ENCODE results near the gene ZRANB2. TPM values are rescaled to one million over a fixed set of nuclear protein-coding genes. Genes with fewer than 3 reads are reported as not detected.

ZRANB2 gene
- total RNA-seq, 1 experiment from 2014 or later = 54.2 TPM

DNA sequence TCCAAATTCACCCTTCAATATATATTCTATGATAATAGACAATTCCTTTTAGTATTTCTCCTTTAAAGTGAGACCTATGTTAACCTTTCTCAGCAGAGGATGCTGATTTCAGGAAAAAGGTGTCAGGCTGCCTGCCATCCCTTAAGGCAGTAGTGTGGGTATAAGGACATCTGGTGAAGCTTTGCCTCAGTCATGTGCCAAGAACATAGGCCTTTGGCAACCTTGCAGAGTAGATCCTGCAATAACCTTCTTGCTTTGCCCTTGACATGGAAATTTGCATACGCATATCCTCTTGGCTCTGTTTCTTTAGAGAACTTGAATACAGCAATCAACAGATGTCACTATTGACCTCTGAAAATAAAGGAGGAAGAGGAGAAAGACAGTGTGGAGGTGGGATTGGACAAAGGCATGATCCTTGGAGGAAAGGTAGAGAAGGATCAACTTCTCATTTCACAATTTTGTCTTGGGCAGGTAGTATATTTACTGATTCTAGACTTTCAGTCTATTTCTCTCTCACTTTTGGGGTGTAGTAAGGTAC, 21.1 kb upstream of the ZRANB2 start:
- no TSS peak for BruUV-seq (replicated peaks)
- H3K4me1 ChIP-seq = no peaks in the 10 kb centered on the region
- TF ChIP-seq, protein P1, sequence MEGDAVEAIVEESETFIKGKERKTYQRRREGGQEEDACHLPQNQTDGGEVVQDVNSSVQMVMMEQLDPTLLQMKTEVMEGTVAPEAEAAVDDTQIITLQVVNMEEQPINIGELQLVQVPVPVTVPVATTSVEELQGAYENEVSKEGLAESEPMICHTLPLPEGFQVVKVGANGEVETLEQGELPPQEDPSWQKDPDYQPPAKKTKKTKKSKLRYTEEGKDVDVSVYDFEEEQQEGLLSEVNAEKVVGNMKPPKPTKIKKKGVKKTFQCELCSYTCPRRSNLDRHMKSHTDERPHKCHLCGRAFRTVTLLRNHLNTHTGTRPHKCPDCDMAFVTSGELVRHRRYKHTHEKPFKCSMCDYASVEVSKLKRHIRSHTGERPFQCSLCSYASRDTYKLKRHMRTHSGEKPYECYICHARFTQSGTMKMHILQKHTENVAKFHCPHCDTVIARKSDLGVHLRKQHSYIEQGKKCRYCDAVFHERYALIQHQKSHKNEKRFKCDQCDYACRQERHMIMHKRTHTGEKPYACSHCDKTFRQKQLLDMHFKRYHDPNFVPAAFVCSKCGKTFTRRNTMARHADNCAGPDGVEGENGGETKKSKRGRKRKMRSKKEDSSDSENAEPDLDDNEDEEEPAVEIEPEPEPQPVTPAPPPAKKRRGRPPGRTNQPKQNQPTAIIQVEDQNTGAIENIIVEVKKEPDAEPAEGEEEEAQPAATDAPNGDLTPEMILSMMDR (IDR thresholded peaks at IDR 0.05; ENCODE audit: insufficient read depth in 1 of 2, low read depth in 1 of 2, low read length in 1 of 2, severe bottlenecking in 1 of 2, unreplicated experiment in 1 of 2) = no peak
- intact Hi-C loops (cut with micrococcal nuclease; ENCODE audit: unreplicated experiment) = no loop called here
- H3K9me3 ChIP-seq = no peaks in the 10 kb centered on the region
- Mint-ChIP-seq H3K4me3 (ENCODE audit: unreplicated experiment) (no peak overlapping the region), H3K4me1 (ENCODE audit: low read depth, unreplicated experiment) (no peaks in the 10 kb centered on the region), H3K27me3 (ENCODE audit: insufficient read depth, unreplicated experiment) (no peaks in the 10 kb centered on the region), H3K27ac (ENCODE audit: unreplicated experiment) (no peak overlapping the region), H3K36me3 (ENCODE audit: insufficient read depth, unreplicated experiment) (no peaks in the 10 kb centered on the region), H3K9me3 (ENCODE audit: unreplicated experiment) (no peaks in the 10 kb centered on the region)
- no peak for DNase-seq
- no peaks in the 10 kb centered on the region for H3K27me3 ChIP-seq (replicated peaks; ENCODE audit: control insufficient read depth, insufficient read depth, low read length)
- no peak overlapping the region for H3K4me3 ChIP-seq (ENCODE audit: low read depth, low read length)
- CTCF ChIA-PET = no interaction called here
- no peaks in the 10 kb centered on the region for H3K36me3 ChIP-seq (ENCODE audit: control insufficient read depth, insufficient read depth, low read length)
- POLR2A ChIA-PET = no interaction called here

GRCh38 chr1:71097428-71097827, 16.6 kb upstream of the ZRANB2 start:
- Mint-ChIP-seq H3K4me1 (ENCODE audit: low read depth, unreplicated experiment) (no peaks in the 10 kb centered on the region), H3K27ac (ENCODE audit: unreplicated experiment) (no peak overlapping the region), H3K4me3 (ENCODE audit: unreplicated experiment) (no peak overlapping the region), H3K36me3 (ENCODE audit: insufficient read depth, unreplicated experiment) (no peaks in the 10 kb centered on the region), H3K9me3 (ENCODE audit: unreplicated experiment) (no peaks in the 10 kb centered on the region), H3K27me3 (ENCODE audit: insufficient read depth, unreplicated experiment) (no peaks in the 10 kb centered on the region)
- H3K4me1 ChIP-seq = no peaks in the 10 kb centered on the region
- CTCF ChIA-PET = no interaction called here
- no peak for DNase-seq
- H3K36me3 ChIP-seq (ENCODE audit: control insufficient read depth, insufficient read depth, low read length) = no peaks in the 10 kb centered on the region
- TF ChIP-seq, protein P1 (IDR thresholded peaks at IDR 0.05; ENCODE audit: insufficient read depth in 1 of 2, low read depth in 1 of 2, low read length in 1 of 2, severe bottlenecking in 1 of 2, unreplicated experiment in 1 of 2) = no peak
- H3K4me3 ChIP-seq (ENCODE audit: low read depth, low read length) = no peak overlapping the region
- BruUV-seq (replicated peaks) = no TSS peak
- H3K27me3 ChIP-seq (replicated peaks; ENCODE audit: control insufficient read depth, insufficient read depth, low read length) = no peaks in the 10 kb centered on the region
- intact Hi-C loops (cut with micrococcal nuclease; ENCODE audit: unreplicated experiment) = no loop called here
- POLR2A ChIA-PET = no interaction called here
- H3K9me3 ChIP-seq = no peaks in the 10 kb centered on the region

DNA sequence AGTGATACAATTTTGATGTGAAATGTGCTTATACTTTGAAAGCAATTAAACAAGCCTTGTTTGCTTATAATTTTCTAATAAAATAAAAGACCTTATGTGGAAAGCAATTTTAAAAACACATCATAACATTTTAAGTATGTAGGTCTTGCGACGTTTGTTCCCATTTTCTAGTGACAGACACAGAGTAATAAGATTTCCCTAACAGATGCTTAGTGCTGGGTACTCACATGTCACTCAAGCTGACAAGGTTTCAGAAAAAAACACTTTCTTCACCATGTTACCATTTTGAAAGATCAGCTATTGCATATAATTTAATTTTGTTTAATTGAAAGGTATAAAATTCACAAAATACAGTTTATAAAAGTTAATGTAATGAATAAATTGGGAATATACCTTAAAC, 14.1 kb upstream of the ZRANB2 start:
- no peaks in the 10 kb centered on the region for H3K9me3 ChIP-seq
- no peak overlapping the region for H3K4me3 ChIP-seq (ENCODE audit: low read depth, low read length)
- Mint-ChIP-seq H3K4me1 (ENCODE audit: low read depth, unreplicated experiment) (no peaks in the 10 kb centered on the region), H3K4me3 (ENCODE audit: unreplicated experiment) (no peak overlapping the region), H3K27me3 (ENCODE audit: insufficient read depth, unreplicated experiment) (no peaks in the 10 kb centered on the region), H3K9me3 (ENCODE audit: unreplicated experiment) (no peaks in the 10 kb centered on the region), H3K27ac (ENCODE audit: unreplicated experiment) (no peak overlapping the region), H3K36me3 (ENCODE audit: insufficient read depth, unreplicated experiment) (no peaks in the 10 kb centered on the region)
- H3K4me1 ChIP-seq = no peaks in the 10 kb centered on the region
- no TSS peak for BruUV-seq (replicated peaks)
- H3K27me3 ChIP-seq (replicated peaks; ENCODE audit: control insufficient read depth, insufficient read depth, low read length) = no peaks in the 10 kb centered on the region
- intact Hi-C loops (cut with micrococcal nuclease; ENCODE audit: unreplicated experiment) = loop anchor here (5.0 kb wide), 2 partner anchors 427 to 942 kb away; no protein-coding TSS in a partner anchor
- CTCF ChIA-PET = no interaction called here
- DNase-seq = no peak
- no peaks in the 10 kb centered on the region for H3K36me3 ChIP-seq (ENCODE audit: control insufficient read depth, insufficient read depth, low read length)
- POLR2A ChIA-PET = no interaction called here
- TF ChIP-seq, protein P1 (IDR thresholded peaks at IDR 0.05; ENCODE audit: insufficient read depth in 1 of 2, low read depth in 1 of 2, low read length in 1 of 2, severe bottlenecking in 1 of 2, unreplicated experiment in 1 of 2) = no peak

Data from Caco-2 (cell line).